SK-N-DZ (cell line): Measurements from ENCODE around the gene CDPF1.

Source experiments
- DNase-seq: peaks from one replicate; pipeline ENCODE4 v3.0.0-alpha.2; 2015; ENCODE audit warnings: low spot score

CDPF1 gene

DNA sequence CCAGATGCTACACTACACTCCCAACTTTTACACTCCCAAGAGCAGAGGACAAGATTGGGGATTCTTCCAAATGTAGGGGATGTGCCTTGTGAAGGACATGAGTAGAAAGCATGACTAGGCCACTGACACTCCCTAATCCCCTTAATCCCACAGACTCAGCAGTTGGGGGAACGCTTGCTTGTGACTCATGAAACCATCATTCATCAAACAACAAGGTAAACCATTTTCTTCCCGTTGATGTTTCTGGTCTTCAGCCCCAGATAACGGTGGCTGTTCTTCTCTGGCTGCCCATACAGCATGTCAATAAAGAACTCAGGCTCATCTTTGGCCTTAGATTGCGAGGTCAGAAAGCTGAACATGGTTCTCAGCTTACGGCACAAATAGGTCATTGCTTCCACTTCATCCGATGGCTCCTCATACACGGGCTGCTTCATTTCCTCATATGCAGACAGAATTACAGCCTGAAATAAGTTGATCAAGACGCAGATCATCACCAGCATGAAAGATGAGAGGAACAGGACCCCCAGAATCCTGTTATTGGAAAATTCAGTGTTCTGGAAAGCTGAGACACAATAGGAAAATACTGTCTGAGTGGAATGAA, 6.4 kb upstream of the CDPF1 start:
- no peak for DNase-seq

DNA sequence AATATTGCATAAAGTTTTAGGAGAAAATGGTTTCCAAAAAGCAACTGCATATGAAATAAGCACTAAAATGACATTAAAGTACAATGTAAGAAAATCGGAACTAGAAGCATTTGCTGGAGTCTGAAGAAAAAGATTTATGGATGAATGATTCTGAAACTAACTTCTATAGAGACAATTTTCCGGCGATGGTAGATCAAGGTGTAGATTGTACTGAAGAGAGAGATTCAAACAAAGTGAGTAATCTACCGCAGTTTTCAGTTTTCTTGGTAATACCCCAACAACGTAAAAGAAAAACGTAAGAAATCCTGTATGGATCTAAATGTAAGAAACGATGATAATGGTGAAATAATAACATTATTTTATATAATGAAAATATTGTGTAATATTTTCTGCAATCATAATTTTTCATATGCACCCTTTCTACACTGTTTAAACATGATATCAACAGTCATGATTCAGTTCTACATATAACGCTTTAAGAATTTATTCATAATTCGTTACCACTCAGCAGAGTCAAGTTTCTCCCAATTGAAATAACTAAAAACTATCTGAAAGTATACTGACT, 1.8 kb upstream of the CDPF1 start:
- no peak for DNase-seq

DNA sequence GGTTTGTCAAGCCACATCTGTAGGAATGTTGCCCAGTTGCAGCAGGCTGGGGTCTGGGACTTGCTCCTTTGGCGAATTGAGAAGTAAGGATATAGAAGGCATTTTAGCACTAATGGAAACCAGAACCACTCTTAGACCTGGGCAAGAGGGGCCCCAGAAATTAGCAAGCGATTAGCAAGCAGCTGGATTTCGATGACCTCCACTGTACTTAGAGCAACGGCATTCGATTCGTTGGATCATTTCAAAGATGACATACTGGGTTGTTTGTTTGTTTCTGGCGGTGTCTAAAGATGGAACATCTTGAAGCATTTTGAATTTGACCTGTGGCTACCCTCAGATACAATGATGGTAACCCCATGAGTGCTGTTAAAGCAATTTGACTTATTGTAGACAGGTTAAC, 1.2 kb upstream of the CDPF1 start:
- no peak for DNase-seq

DNA sequence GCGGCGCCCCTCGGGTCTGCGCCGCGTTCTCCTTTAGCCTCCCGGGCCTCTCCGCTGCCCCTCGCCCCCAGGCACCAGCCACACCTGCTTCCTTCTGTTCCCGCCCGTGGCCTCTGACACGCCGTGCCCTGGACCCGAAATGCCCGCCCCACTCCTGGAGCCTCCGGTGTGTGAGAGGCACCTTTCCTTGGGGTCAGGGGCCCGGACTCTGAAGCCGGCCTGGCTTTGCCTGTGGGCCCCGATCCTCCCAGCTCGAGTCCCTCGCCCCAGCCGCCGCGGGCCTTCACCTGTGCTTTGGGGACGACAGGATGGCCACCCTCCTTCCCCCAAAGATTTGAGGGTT, 661 bp upstream of the CDPF1 start:
- no peak for DNase-seq

DNA sequence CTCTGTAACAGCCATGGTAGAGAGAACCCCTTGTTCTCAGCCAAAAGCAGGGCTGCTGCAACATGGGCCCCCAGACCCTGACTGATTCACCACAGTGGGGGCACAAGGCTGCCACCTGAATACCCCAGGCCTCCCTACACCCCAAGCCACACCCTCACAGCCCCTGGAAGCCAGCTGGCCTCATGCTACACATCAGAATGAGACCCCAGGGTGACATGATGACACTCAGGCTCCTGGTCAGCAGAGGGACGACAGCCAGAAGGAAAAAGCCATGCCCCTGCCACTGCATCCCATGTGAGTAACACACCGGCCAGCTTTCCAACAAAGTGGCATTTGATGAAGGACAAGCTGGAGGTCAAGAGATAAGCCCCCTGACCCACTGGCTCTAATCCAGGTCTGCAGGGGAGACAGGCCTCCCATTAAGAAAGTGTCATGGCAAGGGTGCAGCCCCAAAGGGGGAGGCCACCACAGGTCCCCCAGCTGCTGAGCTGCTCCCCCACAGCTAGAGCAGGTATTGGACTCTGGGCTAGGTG, 2.6 kb downstream of the CDPF1 start:
- no peak for DNase-seq

DNA sequence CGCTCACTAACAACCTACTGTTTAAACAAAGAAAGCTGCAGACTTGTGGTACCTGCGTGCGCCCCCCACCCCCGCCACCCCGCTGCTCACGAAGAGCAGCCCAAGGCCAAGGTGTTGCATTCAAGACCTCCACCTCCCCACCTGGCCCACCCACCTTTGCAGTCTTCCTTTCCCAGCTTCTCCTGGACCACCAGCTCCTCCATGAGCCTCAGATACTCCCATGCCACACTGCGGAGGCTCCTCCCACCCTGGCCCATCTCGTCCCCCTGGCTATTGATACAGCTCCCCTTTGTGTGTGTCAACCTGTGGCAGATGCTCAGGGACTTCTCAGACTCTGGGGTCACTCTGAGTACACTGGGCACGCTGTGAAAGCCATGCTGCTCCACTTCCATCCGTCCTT, 3.9 kb downstream of the CDPF1 start:
- DNase-seq: no peak

DNA sequence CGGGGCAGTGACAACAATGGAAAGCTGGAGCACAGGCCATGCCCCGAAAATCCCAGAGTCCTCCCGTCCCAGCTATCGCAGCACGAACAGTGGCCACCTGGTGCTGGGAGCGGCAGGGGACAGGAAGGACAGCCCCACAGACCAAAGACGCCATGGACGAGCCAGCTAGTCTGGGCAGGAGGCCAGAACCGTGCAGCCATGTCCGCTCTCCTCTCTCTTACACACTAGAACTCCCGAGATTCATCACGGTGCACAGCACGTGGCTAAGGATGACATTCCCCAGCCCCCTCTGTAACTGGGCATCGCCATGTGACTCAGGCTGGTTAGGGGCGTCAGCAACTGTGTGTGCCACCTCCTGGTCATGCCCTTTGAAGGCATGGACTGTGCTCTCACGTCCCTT, 4.6 kb downstream of the CDPF1 start:
- DNase-seq: no peak

DNA sequence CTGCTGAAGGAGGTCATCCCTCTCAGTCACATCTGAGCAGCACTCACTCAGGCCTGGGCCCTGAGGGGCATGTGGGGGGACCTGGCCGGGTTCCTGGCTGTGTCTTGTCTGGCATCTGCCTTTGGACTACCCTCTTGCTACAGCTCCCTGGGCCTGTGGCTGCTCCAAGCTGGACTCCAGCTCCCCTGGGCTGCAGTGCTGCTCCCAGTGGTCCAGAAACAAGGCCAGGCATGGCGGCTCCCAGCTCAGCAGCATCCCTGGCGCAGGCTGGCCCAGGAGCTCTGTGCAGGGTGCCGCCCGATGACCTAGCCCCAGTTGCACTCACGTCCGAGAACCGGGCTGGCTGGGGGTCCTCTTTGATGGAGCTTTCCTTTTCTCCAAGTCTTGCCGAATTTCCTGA, 5.3 kb downstream of the CDPF1 start:
- DNase-seq: no peak

DNA sequence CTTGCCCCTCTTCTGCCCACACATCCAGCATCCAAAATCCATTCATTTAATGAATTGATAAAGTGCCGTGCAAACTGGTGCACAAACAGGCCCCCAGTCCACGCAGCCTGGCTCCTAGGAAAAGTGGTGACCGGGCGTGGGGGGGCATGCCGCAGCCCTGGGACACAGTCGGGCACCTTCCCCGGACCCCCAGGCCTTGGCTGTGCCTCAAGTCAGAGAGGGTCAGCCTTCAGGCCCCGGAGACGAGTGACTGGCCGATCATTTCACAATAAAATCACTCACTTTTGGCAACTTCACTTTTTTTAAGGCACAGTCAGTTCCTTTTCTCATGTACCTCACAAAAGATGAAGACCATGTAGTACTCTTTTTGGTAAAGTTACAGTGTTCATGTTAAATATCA, 8.0 kb downstream of the CDPF1 start:
- DNase-seq: no peak

DNA sequence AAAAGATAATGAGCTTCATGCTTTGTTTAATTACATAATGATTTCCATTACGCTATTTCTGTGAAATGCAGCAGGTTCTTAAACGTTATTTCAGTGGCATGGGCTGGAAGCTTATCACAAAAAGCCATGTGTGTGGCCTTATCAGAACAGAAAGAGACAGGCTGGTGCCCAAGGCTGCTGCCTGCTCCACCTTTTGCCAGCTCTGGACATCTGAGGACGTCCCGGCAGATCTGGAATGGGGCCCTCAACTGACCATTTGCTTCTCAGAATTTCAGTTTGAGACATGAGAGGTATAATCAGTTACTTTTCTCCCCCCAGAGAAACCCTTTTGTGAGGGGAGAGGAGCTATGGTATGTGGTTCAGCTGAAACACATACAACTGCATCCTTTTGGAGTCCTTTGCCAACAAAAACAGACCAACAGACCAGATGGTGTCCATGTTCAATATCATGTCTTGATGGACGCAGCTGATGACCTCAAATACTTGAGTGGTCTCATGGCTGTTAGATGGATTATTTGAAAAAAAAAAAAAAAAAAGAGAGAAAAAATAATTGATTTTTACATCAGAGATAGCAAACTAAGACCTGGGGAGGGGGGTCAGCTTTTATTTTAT, 8.6 kb downstream of the CDPF1 start:
- DNase-seq: no peak

DNA sequence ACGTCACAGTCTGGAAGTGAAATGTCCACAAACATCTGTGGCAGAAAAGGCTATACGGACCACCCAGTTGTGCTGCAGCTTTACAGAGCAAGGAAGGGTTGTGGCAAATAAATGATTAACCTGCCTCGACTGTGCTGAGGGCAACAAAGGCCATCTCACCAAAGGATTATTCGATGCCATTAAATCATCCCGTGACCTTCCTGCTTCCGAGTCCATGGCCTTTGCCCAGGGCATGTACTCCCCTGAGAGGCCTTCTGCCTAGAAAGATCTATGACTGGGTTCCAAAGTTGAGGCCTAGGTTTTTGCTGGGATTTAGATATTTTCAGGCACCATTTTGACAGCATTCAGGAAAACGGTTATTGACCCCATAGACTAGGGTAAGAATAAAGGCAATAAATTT, 9.2 kb downstream of the CDPF1 start:
- no peak for DNase-seq

DNA sequence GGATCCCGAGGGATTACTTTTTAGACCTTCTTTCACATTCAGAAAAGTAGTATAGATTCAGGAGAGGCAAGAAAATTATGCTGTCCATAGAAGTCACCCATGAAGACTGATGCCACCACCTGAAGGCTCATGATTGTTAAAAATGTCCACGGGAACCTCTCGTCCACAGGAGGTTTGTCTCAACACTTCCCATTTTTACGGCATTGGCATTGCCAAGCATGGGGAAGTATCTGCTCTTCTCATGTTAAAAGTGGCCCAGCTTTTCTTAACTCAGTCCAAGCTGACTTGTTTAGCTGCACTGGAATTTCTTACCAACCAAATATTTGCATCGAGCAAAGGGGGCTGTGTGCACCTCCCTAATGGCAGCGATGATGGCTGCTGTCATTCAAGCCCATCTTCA, 9.6 kb downstream of the CDPF1 start:
- DNase-seq: no peak

DNA sequence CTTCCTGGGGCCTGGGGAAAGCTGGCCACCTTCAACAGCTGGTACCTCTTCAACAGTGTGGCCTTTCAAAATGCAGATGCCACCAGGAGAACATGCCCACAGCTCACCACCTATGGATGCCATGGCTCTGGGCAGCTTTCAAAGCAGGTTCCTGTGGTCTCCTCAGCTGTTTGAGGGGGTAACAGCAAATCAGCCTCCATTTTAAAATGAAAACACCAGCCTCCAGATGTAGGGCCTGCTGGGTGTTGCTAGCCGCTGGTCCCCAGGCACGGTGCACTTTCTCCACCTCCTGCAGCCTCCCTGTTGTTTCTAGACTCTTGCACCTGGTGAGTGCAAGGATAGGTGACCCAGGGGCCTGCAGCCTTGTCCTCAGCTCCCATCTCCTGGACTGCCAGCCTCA, 10.0 kb downstream of the CDPF1 start:
- DNase-seq: no peak

DNA sequence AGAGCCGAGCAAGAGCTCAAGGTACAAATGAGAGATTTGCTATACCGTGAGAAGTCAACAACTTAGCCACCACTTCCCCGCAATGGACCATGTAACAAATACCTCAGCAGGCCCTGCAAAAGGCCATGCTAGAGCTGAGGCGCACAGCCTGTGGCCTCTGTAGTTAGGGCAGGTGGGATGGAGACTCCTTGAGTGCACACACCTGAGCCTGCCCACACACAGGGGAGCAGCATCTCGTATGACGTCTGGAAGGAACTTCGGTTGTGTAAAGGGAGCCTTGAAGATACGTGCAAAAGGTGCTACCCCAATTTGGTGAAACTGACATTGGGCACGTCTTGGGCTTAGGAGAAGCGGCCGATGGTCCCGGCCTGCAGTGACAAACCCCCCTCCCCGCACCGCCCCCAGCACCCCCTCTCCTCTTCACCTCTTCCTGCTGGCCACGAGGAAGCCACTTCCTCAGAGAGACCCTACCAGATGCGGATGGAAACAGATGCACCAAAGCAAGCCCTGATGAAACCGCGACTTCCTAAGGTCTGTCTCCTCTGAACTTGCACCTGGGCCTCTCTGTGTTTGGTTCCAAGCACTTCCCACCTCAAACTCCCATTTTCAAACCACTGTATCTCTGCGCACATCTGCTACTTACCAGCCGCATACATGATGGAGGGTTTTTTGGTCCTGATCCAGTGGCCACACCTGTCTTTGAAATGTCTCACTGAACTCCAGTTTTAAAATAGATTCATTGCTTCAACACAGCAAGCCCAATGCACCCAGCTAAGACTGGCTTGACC, 10.6 kb downstream of the CDPF1 start:
- DNase-seq: no peak

DNA sequence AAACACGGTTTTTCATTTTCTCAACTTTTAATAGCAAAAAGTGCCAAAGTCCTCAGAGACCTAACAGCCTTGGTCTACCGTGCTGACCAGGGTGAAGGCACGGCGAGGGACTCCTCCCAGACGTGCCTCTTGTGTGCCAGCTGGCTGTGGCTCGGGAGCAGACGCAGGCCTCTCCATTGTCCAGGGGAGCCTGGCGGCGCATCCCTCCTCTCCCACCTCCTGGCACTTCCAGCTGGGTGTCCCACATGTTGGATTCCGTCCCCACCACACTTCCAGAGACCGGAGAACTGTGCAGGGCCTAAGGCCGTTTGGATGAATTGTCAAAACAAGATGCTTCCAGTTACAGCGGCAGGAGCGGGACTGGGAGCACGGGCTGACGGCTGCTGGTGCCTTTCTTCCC, 11.6 kb downstream of the CDPF1 start:
- DNase-seq: no peak

DNA sequence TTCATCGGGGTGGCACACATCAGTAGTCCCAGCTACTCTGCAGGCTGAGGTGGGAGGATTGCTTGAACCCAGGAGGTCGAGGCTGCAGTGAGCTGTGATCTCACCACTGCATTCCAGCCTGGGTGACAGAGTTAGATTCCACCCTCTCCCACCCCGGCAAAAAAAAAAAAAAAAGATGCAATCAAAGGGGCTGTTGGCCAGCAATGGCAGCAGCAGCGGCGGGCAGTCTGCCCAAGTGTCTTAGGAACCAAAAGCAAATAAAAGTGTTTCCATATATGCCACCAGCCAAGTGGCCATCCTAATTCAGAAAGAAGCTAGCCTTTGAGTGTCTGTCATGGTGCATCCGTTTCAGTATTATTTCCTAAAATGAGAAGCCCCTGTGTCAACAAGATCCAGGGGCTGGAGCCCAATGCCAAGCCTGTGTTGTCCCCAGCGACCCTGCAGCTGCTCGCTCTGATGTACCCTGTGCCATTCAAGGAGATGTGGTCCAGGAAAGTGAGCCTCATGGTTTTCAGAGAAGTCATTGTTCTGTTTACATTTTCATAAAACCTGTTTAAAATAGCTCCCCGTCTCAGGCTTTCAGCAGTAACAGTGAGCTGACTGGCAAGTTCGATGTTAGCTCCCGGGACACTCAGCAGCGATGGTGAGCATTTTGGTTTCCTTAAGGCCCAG, 12.5 kb downstream of the CDPF1 start:
- DNase-seq: no peak

DNA sequence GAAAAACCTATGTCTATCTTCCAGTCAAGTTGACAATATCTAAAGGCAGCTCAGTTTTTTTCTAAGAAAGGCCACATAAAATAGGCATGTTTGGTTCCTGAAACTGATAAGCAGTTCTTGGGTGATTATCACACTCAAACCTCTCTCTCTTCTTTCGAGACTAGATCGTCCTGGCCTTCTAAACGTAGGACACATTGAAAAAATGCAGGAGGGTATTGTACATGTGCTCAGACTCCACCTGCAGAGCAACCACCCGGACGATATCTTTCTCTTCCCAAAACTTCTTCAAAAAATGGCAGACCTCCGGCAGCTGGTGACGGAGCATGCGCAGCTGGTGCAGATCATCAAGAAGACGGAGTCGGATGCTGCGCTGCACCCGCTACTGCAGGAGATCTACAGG, 15.1 kb downstream of the CDPF1 start:
- no peak for DNase-seq

DNA sequence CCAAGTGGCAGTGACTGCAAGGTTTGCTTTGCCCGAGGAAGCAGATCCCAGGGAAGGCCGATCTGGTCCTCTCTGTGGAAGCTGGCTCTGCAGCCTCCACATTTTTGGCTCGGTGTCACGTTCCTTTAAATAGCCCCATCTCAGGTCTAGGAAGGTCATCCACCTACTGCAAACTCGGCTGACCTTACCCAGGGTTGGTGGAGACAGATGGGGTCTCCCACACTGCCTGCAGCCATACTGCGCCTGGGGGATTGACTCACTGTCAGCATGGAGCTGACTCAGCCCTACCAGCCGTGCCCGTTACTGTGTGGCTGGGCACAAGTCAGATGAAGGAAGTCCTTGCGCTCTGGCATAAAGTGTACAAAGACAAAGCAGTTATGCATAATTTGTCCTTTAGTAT, 16.9 kb downstream of the CDPF1 start:
- no peak for DNase-seq

DNA sequence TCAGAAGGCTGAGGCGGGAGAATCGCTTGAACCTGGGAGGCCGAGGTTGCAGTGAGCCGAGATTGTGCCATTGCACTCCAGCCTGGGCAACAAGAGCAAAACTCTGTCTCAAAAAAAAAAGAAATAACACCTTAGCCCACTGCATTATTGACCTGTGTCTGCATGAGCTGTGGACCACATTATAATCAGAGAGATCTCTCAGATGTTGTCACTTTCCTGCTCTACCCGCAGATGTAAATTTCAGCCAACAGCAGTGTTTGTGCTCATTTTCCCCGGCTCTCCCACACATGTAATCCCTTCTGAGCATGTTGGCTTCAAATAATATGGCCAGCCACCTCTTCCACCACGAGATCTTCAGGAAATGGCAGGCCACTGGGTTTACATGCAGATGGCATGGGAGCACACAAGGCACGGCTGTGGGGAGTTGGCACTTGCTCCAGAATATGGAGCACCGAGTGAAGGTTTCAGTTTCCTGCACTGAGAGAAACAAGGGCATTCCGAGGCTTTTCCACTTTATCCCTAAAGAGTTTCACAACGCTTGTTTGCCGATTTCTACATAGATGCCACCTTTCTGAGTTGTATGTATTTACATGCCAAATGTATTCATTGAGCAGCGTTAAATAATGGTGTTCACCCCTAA, 19.7 kb downstream of the CDPF1 start:
- DNase-seq: no peak

DNA sequence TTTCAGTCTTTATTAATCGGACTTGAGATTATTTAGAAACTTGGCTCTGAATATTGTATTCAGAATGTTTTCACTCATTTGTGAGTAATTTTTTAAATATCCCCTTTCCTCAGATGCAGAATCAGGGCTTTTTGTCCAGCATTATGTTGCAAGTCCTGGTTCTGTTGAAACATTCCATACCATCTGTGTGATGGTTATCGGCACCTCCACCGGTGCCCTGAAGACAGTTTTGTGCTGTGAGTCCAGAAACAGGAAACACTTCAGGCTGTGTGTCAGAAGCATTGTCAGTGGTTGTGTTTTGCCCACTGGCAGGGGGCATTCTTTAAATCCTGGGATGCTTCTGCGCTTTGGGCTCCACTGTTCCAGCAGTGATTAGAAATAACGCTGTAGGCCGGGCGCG, 20.4 kb downstream of the CDPF1 start:
- no peak for DNase-seq

DNA sequence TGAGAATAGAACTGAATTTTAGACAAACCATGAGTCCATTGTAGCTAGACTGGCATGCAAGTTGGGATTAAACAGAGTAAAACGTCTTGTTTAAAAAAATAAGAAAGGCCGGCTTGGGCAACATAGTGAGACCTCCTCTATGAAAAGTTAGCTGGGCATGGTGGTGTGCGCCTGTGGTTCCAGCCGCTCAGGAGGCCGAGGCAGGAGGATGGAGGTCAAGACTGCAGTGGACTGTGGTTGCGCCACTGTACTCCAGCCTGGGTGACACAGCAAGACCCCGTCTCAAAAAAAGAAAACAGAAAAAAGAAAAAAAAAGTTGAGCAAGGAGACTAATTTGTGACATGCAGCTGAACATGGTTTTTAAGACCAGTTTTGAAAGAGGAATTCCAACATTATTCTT, 23.5 kb downstream of the CDPF1 start:
- no peak for DNase-seq

DNA sequence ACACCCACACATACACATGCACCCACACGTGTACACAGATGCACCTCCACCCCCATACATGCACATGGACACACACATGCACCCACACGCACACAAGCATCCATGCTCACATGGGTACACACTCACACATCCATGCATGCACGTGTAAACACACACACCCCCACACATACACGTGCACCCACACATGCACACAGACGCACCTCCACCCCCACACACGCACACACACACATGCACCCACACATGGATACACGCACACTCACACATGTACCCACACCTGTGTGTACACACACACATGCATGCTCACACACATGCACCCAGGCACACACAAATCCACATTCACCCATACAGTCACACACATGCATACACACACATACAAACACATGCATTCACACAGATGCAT, 24.5 kb downstream of the CDPF1 start:
- DNase-seq: no peak
